H9 (cell line): ENCODE data around the gene VGLL1. TPM values are rescaled to one million over a fixed set of nuclear protein-coding genes. Genes with fewer than 3 reads are reported as not detected.

Source experiments
- DNase-seq: peaks from one replicate; pipeline ENCODE4 v3.0.0-alpha.2; 2017
- H2AFZ ChIP-seq: one replicate; pipeline ENCODE4 v1.6.1; 2013; ENCODE audit warnings: mild to moderate bottlenecking, low read length, control low read depth, moderate library complexity
- H2AK5ac ChIP-seq: 2 replicates; pipeline ENCODE4 v1.6.1; 2013; ENCODE audit warnings: low read length, control low read depth, mixed read lengths; ENCODE audit not compliant: insufficient read length
- H2BK120ac ChIP-seq: one replicate; pipeline ENCODE4 v1.6.1; 2013; ENCODE audit warnings: low read depth, mild to moderate bottlenecking, low read length, control low read depth, inconsistent platforms; ENCODE audit not compliant: poor library complexity, severe bottlenecking
- H2BK12ac ChIP-seq: 2 replicates; pipeline ENCODE4 v1.6.1; 2013; ENCODE audit warnings: low read length, control low read depth, mixed read lengths, low read depth; ENCODE audit not compliant: insufficient read length
- H2BK15ac ChIP-seq: 2 replicates; pipeline ENCODE4 v1.6.1; 2013; ENCODE audit warnings: low read depth, low read length, control low read depth
- H2BK20ac ChIP-seq: one replicate; pipeline ENCODE4 v1.6.1; 2013; ENCODE audit warnings: low read depth, mild to moderate bottlenecking, low read length, control low read depth, inconsistent platforms; ENCODE audit not compliant: poor library complexity, severe bottlenecking
- H2BK5ac ChIP-seq: 2 replicates; pipeline ENCODE4 v1.6.1; 2013; ENCODE audit warnings: low read length, control low read depth, mixed read lengths; ENCODE audit not compliant: insufficient read length
- H3K14ac ChIP-seq: 2 replicates; pipeline ENCODE4 v1.6.1; 2013; ENCODE audit warnings: low read length, control low read depth; ENCODE audit not compliant: insufficient read depth
- H3K18ac ChIP-seq: 2 replicates; pipeline ENCODE4 v1.6.1; 2013; ENCODE audit warnings: low read depth, mild to moderate bottlenecking, mixed read lengths, low read length, control low read depth; ENCODE audit not compliant: insufficient read length
- H3K23ac ChIP-seq: 2 replicates; pipeline ENCODE4 v1.6.1; 2013; ENCODE audit warnings: low read length, control low read depth, mixed read lengths, low read depth; ENCODE audit not compliant: insufficient read length
- H3K23me2 ChIP-seq: 2 replicates; pipeline ENCODE4 v1.6.1; 2013; ENCODE audit warnings: low read depth, mild to moderate bottlenecking, mixed read lengths, low read length, control low read depth; ENCODE audit not compliant: insufficient read length, poor library complexity, severe bottlenecking
- H3K27ac ChIP-seq: 2 replicates; pipeline ENCODE4 v1.5.1; 2013; ENCODE audit warnings: low read length, control low read depth, mixed read lengths, low read depth; ENCODE audit not compliant: insufficient read length
- H3K27me3 ChIP-seq: 2 replicates; pipeline ENCODE4 v1.6.1; 2013; ENCODE audit warnings: low read length, control low read depth, inconsistent platforms; ENCODE audit not compliant: insufficient read depth
- H3K4ac ChIP-seq: 2 replicates; pipeline ENCODE4 v1.6.1; 2013; ENCODE audit warnings: low read depth, mild to moderate bottlenecking, control low read depth, inconsistent platforms, low read length, moderate library complexity
- H3K4me1 ChIP-seq: 2 replicates; pipeline ENCODE4 v1.6.1; 2013; ENCODE audit warnings: low read length, control low read depth, inconsistent platforms; ENCODE audit not compliant: insufficient read depth
- H3K4me2 ChIP-seq: 2 replicates; pipeline ENCODE4 v1.6.1; 2013; ENCODE audit warnings: low read length, control low read depth, mixed read lengths; ENCODE audit not compliant: insufficient read length, insufficient read depth
- H3K56ac ChIP-seq: 2 replicates; pipeline ENCODE4 v1.6.1; 2013; ENCODE audit warnings: low read depth, mild to moderate bottlenecking, mixed read lengths, low read length, control low read depth; ENCODE audit not compliant: insufficient read length
- H3K79me1 ChIP-seq: 2 replicates; pipeline ENCODE4 v1.6.1; 2013; ENCODE audit warnings: low read depth, mild to moderate bottlenecking, moderate library complexity, low read length, control low read depth, inconsistent platforms; ENCODE audit not compliant: insufficient read depth, poor library complexity, severe bottlenecking
- H3K79me2 ChIP-seq: 2 replicates; pipeline ENCODE4 v1.6.1; 2013; ENCODE audit warnings: low read length, control low read depth, inconsistent platforms; ENCODE audit not compliant: insufficient read depth
- H3K9ac ChIP-seq: 2 replicates; pipeline ENCODE4 v1.6.1; 2013; ENCODE audit warnings: low read length, control low read depth, mixed read lengths; ENCODE audit not compliant: insufficient read length; ENCODE audit errors: extremely low read depth
- H3K9me3 ChIP-seq: one replicate; pipeline ENCODE4 v1.6.1; 2013; ENCODE audit warnings: low read depth, low read length, inconsistent platforms; ENCODE audit not compliant: control insufficient read depth
- H3T11ph ChIP-seq: one replicate; pipeline ENCODE4 v1.6.1; 2013; ENCODE audit warnings: mild to moderate bottlenecking, low read length, control low read depth, inconsistent platforms
- H4K20me1 ChIP-seq: one replicate; pipeline ENCODE4 v1.6.1; 2013; ENCODE audit not compliant: control insufficient read depth, insufficient read length, insufficient read depth
- H4K5ac ChIP-seq: 2 replicates; pipeline ENCODE4 v1.6.1; 2013; ENCODE audit warnings: low read depth, mild to moderate bottlenecking, mixed read lengths, low read length, control low read depth; ENCODE audit not compliant: insufficient read length
- H4K8ac ChIP-seq: replicated peaks from 2 replicates; pipeline ENCODE4 v1.6.1; 2013; ENCODE audit warnings: low read length, control low read depth, mixed read lengths, low read depth; ENCODE audit not compliant: insufficient read length
- H4K91ac ChIP-seq: 2 replicates; pipeline ENCODE4 v1.6.1; 2013; ENCODE audit warnings: low read depth, mild to moderate bottlenecking, moderate library complexity, mixed read lengths, low read length, control low read depth; ENCODE audit not compliant: insufficient read length
- H3K27ac Mint-ChIP-seq, 3 experiments: 2 replicates in 2 of 3; 3 replicates in 1 of 3; pipeline ENCODE4 v1.8.0; 2020 to 2021; ENCODE audit warnings: mixed read lengths in 3 of 3, mild to moderate bottlenecking in 1 of 3, moderate library complexity in 1 of 3
- H3K27me3 Mint-ChIP-seq: 2 replicates; pipeline ENCODE4 v1.8.0; 2021; ENCODE audit warnings: low read depth, mild to moderate bottlenecking, moderate library complexity, mixed read lengths
- H3K36me3 Mint-ChIP-seq, 3 experiments: 2 replicates in 2 of 3; 3 replicates in 1 of 3; pipeline ENCODE4 v1.8.0; 2020 to 2021; ENCODE audit warnings: low read depth in 3 of 3, mixed read lengths in 3 of 3; ENCODE audit not compliant: insufficient read depth in 1 of 3
- H3K4me1 Mint-ChIP-seq, 2 experiments: 2 replicates each; pipeline ENCODE4 v1.8.0; 2020; ENCODE audit warnings: mixed read lengths in 2 of 2
- H3K4me3 Mint-ChIP-seq, 2 experiments: 2 replicates in 1 of 2; 3 replicates in 1 of 2; pipeline ENCODE4 v1.8.0; 2020 to 2021; ENCODE audit warnings: mild to moderate bottlenecking in 2 of 2, mixed read lengths in 2 of 2, moderate library complexity in 1 of 2
- H3K9me3 Mint-ChIP-seq, 2 experiments: 2 replicates in 1 of 2; 3 replicates in 1 of 2; pipeline ENCODE4 v1.8.0; 2020; ENCODE audit warnings: mild to moderate bottlenecking in 2 of 2, mixed read lengths in 2 of 2, moderate library complexity in 1 of 2
- CTCF ChIP-seq: fragments of 200-600 bp; sonication (generic); conservative IDR thresholded peaks from 3 replicates; pipeline ENCODE4 v1.8.0; 2021; ENCODE audit warnings: antibody characterized with exemption, mild to moderate bottlenecking
- WGBS: extraction: QIAGEN DNeasy Blood & Tissue Kit; methylation state at CpG from one replicate; pipeline ENCODE4 v1.1.7; 2013; ENCODE audit warnings: missing lambda C conversion rate, low lambda C conversion rate, mixed read lengths; ENCODE audit not compliant: insufficient read length; ENCODE audit errors: extremely low coverage; 5-methylcytosine and 5-hydroxymethylcytosine counted together
- total RNA-seq: library from RNA; stranded (reverse); gene quantifications from 2 replicates; pipeline ENCODE4 v1.2.1, GENCODE V29; 2021

Gene VGLL1
- total RNA-seq, 1 experiment from 2014 or later, result not detected

DNA sequence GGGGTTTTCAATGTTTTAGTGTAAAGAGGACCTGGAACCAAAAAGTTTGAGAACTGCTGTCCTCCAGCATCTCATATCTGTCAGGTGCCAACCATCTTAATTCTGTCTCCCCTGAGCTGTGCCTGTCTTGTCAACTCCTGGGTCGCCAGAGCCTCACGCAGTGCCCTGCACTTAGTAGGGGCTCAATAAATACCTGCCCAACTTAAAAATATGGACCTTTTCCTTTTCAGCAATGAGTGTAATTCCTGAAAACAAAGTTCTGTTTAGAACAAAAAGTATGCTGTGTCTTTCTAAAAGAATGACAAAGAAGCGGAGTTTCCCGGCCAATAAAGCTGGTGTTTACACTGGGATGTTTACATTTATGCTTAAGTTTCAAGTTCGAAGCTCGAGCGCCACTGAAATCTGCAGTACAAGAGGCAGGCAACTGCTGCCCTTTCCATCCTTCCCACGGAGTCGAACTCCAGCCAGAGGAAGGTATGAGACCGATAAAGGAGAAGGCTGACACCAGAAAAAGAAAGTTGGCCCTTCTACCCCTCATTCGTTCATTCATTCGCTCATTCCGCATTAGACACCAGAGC lies 35.7 kb upstream of the VGLL1 start:
- Histone ChIP-seq H3K79me1 (no peaks in the 10 kb centered on the region), H3K23me2 (peaks cover 6% of the 10 kb centered on the region), H3K4me1 (no peaks in the 10 kb centered on the region), H4K8ac (no peak overlapping the region), H3K14ac (no peak overlapping the region), H4K5ac (no peak overlapping the region), H3K56ac (no peak overlapping the region), H2BK5ac (no peak overlapping the region), H3K4ac (no peak overlapping the region), H3K18ac (no peak overlapping the region), H3K27me3 (no peaks in the 10 kb centered on the region), H3K9ac (peak overlapping the region; percentile 66), H2BK120ac (no peak overlapping the region), H3K23ac (no peak overlapping the region), H3K27ac (no peak overlapping the region), H4K20me1 (no peaks in the 10 kb centered on the region), H3K79me2 (no peaks in the 10 kb centered on the region; the same call in 1 of the 2 replicates), H2AK5ac (no peak overlapping the region), H3T11ph (no peak overlapping the region), H2BK20ac (no peak overlapping the region), H3K9me3 (peaks cover 39% of the 10 kb centered on the region), H3K4me2 (peak overlapping the region; percentile 77), H4K91ac (no peak overlapping the region), H2BK12ac (no peak overlapping the region), H2AFZ (no peak overlapping the region), H2BK15ac (no peak overlapping the region)
- Mint-ChIP-seq H3K9me3 (peaks cover 56 to 57% of the 10 kb centered on the region in 2 experiments), H3K36me3 (peaks cover 7 to 14% (median 8%) of the 10 kb centered on the region in 3 experiments), H3K4me3 (peak overlapping the region; percentile 76 to 89), H3K4me1 (peaks cover 4 to 7% of the 10 kb centered on the region in 2 experiments; a peak in 3 of 4 replicates), H3K27ac (peak overlapping the region; percentile 83 to 96 (median 90); a peak in 6 of 7 replicates), H3K27me3 (no peaks in the 10 kb centered on the region; the same call in 1 of the 2 replicates)
- TF ChIP-seq CTCF, result no peak
- no peak for DNase-seq
- no CpG with 5 or more reads among the region's 13 CpGs for WGBS
